BJ (cell line): ENCODE measurements around the gene REPIN1. TPM values are rescaled to one million over a fixed set of nuclear protein-coding genes. Genes with fewer than 3 reads are reported as not detected.

Experiments used
- CTCF ChIA-PET: fragments of 350-600 bp; formaldehyde crosslinking; extraction: SDS; loops from one replicate; lab custom pipeline; 2021; ENCODE audit warnings: antibody characterized with exemption, inconsistent platforms; lab: Yijun Ruan, JAX
- POLR2A ChIA-PET: fragments of 300-600 bp; sonication (Branson Sonifier 250); formaldehyde crosslinking; extraction: SDS; loops from one replicate; lab custom pipeline; 2021; ENCODE audit warnings: antibody characterized with exemption; lab: Charles Lee
- DNase-seq: peaks from one replicate; pipeline ENCODE4 v3.0.0-alpha.2; 2011; ENCODE audit warnings: low read depth
- H3K27me3 ChIP-seq: 2 replicates; pipeline ENCODE4 v1.6.0; 2011; ENCODE audit warnings: low read length; ENCODE audit not compliant: control insufficient read depth, insufficient read depth
- H3K36me3 ChIP-seq: 2 replicates; pipeline ENCODE4 v1.5.1; 2011; ENCODE audit warnings: low read length; ENCODE audit not compliant: control insufficient read depth, insufficient read depth
- H3K4me3 ChIP-seq: 2 replicates; pipeline ENCODE4 v1.5.1; 2011; ENCODE audit warnings: low read depth, mild to moderate bottlenecking, control low read depth, low read length
- polyA plus RNA-seq: library from polyadenylated mRNA; depleted of rRNA; stranded (reverse); fragments of >200 nt; gene quantifications from 2 replicates; pipeline ENCODE4 v1.2.3, GENCODE V29; 2011
- TF ChIP-seq, protein P1 (sequence below): IDR thresholded peaks from 2 replicates; pipeline ENCODE4 v1.5.1; 2011; ENCODE audit warnings: low read depth, mild to moderate bottlenecking, control low read depth, inconsistent platforms, low read length, moderate library complexity; ENCODE audit not compliant: insufficient read depth

REPIN1 gene
- polyA plus RNA-seq, 1 experiment: 65.7 TPM

DNA sequence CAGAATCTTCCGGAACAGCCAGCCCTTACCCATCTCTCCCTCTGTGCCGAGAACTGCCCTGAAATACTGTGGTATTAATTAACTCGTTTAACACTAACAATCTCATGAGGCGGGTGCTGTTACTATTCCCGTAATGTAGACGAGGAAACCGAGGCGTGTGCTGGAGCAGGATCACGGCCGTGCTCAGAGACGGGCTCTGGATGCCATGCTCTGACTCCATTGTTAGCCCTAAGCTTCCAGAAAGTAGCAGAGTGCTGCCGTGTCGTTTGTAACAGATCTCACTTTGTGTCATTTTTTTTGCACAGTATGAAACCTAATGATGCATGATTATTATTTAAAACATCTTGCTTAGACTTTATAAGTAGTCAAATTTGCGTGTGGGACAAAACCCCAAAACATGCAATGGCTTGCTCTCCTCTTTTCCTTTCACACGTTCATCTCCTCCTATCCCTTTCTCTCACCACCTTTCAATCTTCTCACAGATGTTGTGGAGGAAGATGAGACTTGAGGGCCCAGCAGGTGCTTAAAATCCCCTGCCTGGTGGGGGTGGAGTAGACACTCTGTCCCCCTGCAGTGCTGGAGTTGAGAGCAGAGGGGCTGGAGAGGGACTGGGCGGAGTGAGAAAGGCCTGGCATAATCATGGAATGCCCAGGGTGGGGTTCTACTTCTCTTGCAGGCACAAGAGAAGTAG lies 44.8 kb upstream of the REPIN1 start:
- no peak overlapping the region; the same call in 1 of the 2 replicates for H3K4me3 ChIP-seq
- ChIA-PET POLR2A (no interaction called here), CTCF (no interaction called here)
- DNase-seq: no peak
- TF ChIP-seq, protein P1, sequence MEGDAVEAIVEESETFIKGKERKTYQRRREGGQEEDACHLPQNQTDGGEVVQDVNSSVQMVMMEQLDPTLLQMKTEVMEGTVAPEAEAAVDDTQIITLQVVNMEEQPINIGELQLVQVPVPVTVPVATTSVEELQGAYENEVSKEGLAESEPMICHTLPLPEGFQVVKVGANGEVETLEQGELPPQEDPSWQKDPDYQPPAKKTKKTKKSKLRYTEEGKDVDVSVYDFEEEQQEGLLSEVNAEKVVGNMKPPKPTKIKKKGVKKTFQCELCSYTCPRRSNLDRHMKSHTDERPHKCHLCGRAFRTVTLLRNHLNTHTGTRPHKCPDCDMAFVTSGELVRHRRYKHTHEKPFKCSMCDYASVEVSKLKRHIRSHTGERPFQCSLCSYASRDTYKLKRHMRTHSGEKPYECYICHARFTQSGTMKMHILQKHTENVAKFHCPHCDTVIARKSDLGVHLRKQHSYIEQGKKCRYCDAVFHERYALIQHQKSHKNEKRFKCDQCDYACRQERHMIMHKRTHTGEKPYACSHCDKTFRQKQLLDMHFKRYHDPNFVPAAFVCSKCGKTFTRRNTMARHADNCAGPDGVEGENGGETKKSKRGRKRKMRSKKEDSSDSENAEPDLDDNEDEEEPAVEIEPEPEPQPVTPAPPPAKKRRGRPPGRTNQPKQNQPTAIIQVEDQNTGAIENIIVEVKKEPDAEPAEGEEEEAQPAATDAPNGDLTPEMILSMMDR: no peak
- no peaks in the 10 kb centered on the region for H3K36me3 ChIP-seq
- H3K27me3 ChIP-seq: no peaks in the 10 kb centered on the region

DNA sequence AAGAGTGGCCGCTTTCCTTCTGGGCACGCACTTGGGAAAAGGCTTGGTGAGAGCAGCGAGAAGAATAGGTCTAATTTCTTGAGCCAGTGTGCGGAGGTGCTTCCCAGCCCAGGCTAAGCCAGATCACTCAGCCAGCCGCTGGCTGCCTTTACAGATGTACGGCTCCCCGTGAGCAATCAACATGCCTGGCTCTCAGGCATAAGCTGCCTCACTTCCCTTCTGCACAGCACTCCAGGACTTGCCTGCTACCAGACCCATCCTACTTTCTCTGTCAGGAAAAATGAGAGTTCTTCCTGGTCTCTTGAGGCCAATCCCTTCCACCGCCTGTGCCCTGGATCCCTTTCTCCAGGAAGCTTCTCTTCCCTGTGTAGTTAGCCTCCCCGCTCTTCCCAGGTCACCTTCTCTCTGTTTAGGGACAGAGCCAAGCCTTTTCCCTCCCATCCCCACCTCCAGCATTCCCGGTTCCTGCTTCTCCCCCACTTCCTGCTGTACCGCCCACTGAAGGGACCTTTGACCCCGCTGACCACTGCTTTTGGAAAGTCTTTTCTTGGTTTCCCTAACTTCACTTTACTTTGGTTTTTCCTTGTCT lies 44.2 kb upstream of the REPIN1 start:
- Histone ChIP-seq H3K36me3 (no peaks in the 10 kb centered on the region), H3K4me3 (no peak overlapping the region), H3K27me3 (no peaks in the 10 kb centered on the region)
- DNase-seq: no peak
- ChIA-PET POLR2A (no interaction called here), CTCF (interaction anchor here (1.2 kb wide), 1 partner anchor 11 kb away, joined by 3 read pairs; no protein-coding TSS in a partner anchor)
- TF ChIP-seq, protein P1: no peak

DNA sequence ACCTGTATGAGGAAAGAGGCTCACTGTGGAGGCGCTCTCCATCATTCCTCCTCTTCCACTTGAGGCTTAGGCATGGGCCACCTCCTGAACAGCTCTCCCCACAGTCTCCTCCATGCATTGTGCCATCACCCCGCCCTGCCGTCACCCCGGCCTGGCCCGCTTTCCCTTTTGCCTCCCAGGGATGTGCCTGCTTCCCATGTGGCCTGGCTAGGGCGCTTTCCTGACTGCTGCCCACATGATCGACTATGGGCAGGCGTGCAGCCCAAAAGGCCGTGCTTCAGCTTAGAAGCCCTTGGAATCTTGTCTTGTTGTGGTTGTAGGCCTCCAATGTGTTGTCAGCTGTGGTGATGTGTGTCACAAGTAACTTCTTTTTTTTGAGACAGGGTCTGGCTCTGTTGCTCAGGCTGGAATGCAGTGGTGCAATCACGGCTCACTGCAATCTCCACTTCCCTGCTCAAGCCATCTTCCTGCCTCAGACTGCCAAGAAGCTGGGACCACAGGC lies 43.5 kb upstream of the REPIN1 start:
- Histone ChIP-seq H3K27me3 (no peaks in the 10 kb centered on the region), H3K4me3 (no peak overlapping the region), H3K36me3 (no peaks in the 10 kb centered on the region)
- TF ChIP-seq, protein P1: no peak
- ChIA-PET CTCF (interaction anchor here (1.0 to 1.2 kb wide), 2 partner anchors 10 to 30 kb away, joined by 3 read pairs; no protein-coding TSS in a partner anchor), POLR2A (no interaction called here)
- DNase-seq: no peak

DNA sequence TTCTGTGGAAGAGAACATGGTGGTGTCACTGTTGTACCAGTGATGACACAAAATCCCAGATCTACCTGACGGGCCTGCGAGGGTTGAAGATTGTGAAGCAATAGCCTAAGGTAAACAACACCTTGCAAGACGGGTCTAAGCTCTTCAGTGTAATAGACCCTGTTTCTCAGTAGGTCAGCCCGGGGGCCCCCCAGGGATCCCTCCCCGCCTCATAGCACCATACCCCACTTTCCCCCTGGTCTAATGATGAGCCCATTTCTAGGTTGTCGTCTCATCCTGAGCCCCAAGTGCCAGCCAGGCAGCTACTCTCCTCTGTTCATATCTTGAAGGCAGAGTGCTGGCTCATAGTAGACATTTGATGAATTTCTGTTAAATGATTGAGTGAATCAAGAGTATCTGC lies 42.7 kb upstream of the REPIN1 start:
- TF ChIP-seq, protein P1: no peak
- POLR2A ChIA-PET: no interaction called here
- no peak overlapping the region for H3K4me3 ChIP-seq
- no peaks in the 10 kb centered on the region for H3K36me3 ChIP-seq
- CTCF ChIA-PET: interaction anchor here (1.0 to 1.2 kb wide), 2 partner anchors 9 to 29 kb away, joined by 3 read pairs; no protein-coding TSS in a partner anchor
- no peak for DNase-seq
- H3K27me3 ChIP-seq: no peaks in the 10 kb centered on the region

DNA sequence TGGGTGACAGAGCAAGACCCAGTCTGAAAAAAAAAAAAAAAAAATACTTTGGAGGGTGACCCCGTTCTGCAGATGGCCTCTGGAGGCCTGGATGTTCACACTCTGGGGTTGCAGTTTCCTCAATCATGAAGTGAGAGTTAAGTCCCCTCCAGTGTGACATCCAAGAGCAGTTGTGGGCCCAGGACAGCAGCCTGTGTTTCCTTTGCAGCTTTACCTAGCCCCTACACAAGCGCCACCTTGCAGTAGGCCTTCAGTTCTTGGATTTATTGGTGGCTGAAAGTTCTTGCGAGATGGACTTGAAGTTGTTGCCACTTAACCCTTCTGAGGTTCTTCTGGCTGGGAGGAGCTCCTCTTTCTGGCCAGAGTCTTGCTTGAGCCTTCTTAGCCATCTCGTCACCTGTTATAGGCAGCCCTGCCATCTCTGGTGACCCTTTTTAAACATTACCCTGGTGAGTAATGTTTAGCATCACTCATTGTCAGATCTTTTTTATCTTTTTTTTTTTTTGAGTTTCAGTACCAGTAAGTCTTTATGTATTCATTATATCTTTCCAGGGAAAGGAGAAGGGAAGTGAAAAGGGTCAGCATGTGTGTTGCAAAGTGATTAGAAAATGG lies 41.9 kb upstream of the REPIN1 start:
- Histone ChIP-seq H3K27me3 (no peaks in the 10 kb centered on the region), H3K4me3 (no peak overlapping the region), H3K36me3 (no peaks in the 10 kb centered on the region)
- no peak for DNase-seq
- ChIA-PET CTCF (no interaction called here), POLR2A (no interaction called here)
- TF ChIP-seq, protein P1: no peak
